ENCODE results near the gene UBE2R2.
A peak's percentile ranks its signal among the peaks of the same experiment; 100 is the strongest.
"Not testable (repeated sequence)": the region's sequence is repeated elsewhere in the genome, so short reads cannot be mapped to it uniquely, and the experiment has no call there.

Gene UBE2R2

DNA sequence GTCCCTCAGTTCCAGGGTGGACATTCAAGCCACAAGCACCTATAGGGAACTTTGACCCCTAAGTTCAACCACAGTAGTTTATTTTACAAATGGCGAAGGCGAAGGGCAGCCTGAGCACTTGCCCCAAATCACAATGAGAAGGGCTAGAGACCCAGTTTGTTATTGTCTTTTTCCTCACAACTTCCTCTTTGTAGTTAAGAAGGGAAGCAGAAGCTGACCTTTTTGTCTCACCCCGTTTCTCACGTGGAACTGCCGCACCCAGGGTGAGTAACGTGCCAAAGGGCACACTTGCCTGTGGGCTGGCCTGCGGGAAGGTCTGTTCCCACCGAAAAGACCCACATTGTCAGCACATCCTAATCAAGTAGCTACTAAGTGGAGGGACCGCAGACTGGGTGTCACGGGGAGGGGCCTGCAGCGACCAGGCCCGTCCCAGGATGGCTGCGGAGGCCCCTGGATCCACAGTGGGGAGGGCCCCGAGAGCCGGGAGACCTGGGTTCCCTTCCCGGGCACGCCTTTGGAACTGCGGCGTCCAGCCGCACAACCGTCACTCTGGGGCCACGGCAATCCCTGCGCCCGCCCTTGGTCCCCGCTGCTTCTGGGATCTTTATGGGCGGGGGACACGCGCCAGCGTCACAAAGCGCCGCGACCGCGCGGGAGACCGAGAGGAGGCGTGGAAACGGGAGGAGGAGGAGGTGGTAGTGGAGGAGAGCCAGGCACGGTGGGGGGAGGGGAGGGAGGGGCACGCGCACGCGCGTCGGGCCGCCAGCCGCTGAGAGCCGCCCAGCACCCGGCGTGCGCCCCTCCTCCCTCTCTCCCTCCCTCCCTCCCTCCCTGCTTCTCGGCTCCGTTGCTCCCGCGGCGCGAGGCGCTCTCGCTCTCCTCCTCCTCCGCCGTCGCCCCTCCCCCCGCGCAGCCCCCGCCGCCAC is at the start of gene UBE2R2:
TSS of gene UBE2R2 (plus strand) at position 834 of the 926 bp plus-strand sequence. CDS start 598 bp downstream, outside the sequence.
- DNase-seq, result peak; percentile 96 to 97 (median 97)

DNA sequence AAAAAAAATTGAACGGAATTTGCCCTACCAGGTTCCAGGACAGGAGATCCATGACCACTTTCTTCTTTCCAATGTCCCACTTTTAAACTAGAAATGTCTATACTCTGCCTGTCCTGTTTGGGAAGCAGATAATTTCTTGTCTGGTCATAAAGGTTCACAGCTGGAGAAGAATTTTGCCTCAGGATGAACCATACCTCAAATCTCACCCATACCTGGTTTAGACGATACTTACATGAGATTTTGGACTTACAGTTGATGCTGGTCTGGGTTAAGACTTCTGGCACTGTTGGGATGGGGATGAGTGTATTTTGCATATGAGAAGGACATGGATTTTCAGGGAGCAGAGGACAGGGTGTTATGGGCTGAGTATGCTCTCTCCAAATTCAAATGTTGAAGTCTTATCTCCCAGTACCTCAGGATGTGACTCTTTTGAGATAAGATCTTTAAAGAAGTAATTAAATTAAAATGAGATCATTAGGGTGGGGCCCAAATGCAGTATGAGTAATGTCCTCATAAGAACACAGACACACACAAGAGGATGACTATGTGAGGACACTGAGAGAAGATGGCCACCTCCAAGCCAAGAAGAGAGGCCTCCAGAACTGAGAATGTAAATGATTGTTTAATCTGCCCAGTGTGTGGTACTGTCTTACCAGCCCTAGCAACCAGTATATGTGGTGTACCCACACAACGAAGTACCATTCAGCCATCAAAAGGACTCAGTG is 46.6 kb upstream of the UBE2R2 start:
- DNase-seq, result not testable (repeated sequence)

DNA sequence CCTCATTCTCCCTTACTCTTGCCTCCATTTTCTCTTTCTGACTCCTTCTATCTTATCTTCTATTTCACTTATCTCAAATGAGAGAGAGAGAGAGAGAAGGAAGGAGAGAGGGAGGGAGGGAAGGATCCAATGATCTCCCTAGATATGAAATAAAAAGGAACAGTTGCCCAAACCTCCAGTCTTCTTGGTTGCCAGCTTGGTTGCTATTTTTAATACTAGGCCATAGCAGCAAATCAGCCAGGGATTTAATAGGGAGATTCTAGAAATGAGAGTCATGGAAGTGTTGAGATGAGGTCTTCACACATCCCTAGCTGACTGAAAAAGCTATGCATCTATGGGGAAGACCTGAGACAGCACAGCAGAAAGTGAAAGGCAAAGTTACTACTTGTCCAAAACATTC is 43.8 kb upstream of the UBE2R2 start:
- DNase-seq, result peak in 1 of 3 donors; percentile 32

DNA sequence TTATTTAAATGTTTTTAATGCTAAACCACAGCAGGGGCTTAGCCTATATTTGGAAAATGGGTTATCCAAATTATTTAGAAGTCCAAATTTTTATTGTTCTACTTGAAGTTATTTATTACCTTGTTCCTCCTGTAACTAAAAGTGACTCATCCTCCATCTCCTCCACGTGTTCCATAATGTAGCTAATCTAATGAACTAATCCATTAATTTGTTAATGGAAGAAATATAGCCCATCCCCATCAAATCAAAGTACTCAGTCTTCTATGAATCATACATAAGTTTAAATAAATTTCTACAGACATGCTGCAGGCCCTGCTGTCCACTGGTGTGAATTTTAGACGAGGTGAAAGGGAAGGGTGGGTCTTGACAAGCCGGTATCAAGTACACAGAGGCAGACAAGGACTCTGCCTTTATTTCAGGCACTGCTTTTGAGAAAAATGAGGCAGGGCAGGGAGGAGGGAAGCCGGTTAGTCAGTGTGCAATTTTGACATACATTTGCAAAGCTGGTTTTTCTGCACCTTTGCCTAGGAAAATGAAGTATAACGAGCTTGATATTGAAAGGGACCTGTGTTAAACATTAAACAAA is 42.8 kb upstream of the UBE2R2 start:
- not testable (repeated sequence) for DNase-seq

GRCh38 chr9:33776578-33776977 is 40.4 kb upstream of the UBE2R2 start:
- DNase-seq, result no peak

DNA sequence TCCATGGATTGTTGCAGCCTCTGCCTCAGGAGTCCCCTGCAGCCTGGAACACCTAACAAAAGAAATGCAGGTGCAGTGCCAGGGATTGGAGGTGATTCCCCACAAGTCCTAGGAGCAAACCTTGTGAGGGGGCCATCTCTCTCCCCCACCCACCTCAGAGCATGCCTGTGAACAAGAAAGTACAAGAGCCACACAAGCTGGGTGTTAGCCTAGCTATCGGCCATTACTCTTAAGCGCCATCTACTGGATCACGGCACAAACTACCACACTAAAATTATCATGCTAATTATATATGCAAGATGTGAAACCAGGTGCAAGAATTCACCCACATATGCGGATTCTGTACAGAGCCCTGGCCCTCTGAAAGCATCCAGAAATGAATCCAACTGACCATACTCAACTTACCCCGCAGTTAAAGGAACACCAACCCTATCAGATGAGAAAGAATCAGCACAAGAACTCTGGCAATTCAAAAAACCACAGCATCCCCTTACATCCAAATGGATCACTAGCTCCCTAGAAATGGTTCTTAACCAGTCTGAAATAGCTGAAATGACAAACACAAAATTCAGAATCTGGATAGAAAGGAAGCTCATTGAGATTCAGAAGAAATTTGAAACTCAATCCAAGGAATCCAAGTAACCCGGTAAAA is 38.1 kb upstream of the UBE2R2 start:
- peak; percentile 65 to 84 (median 79) for DNase-seq

DNA sequence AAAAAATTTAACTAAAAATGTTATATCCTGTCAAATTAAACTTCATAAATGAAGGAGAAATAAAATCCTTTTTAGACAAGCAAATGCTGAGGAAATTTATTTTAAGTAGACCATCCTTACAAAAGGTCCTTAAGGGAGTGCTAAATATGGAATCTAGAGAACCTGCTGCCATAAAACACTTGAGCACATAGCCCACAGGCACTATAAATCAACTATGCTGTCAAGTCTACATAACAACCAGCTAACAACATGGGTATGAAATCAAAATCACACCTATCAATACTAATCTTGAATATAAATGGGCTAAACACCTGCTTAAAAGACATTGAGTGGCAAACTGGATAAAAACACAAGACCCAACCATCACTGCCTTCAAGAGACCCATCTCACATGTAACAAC is 36.7 kb upstream of the UBE2R2 start:
- DNase-seq, result no peak

GRCh38 chr9:33781736-33782135 is 35.2 kb upstream of the UBE2R2 start:
- no peak for DNase-seq

- peak in 1 of 3 donors; percentile 28 for DNase-seq
Observed at GRCh38 chr9:33782395-33783152, 34.4 kb upstream of the UBE2R2 start.

GRCh38 chr9:33785914-33786313 is 31.0 kb upstream of the UBE2R2 start:
- peak in 2 of 3 donors; percentile 8 to 24 for DNase-seq

DNA sequence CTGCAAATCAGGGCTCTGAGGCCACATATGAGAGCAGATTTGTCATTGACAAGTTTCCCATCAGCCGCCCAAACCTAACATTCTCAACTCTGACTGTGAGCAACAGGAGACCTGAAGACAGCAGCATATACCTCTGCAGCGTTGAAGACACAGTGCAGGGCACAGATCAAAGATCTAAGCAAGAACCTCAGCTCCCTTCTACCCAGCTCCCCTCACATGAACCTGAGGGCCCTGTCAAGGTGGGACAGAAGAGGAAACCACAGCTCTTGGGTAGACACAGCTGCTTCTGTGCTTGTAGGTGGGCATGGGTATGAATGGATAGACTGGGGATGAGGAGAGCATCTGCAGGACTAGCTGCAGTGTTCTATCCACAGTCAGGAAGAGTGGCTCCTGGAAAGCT is 30.3 kb upstream of the UBE2R2 start:
- no peak for DNase-seq

DNA sequence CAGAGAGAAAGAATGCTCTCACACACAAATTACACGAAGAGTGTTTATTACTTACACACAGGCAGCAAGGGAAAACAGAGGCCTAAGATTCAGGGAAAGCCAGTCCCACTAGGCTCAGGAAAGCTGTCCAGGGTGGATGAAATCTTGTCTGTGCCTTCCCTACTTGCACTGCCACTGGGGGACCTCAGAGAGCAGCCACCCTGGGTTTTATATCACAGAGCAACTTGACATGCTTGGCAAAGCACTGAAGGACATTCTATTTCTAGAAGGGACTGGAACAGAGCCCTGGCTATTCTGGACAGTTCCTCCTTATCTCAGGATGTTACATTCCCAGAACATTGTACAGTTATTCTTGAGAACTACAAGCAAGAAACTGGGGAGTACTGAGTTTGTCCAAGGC is 29.1 kb upstream of the UBE2R2 start:
- DNase-seq, result no peak

- DNase-seq, result not testable (repeated sequence)
Observed at GRCh38 chr9:33789429-33789828, 27.5 kb upstream of the UBE2R2 start.

- DNase-seq, result peak; percentile 70 to 71 (median 71)
Observed at GRCh38 chr9:33791117-33791516, 25.8 kb upstream of the UBE2R2 start.

- not testable (repeated sequence) for DNase-seq
Observed at GRCh38 chr9:33793496-33793895, 23.5 kb upstream of the UBE2R2 start.

GRCh38 chr9:33794560-33794959 is 22.4 kb upstream of the UBE2R2 start:
- DNase-seq, result no peak

DNA sequence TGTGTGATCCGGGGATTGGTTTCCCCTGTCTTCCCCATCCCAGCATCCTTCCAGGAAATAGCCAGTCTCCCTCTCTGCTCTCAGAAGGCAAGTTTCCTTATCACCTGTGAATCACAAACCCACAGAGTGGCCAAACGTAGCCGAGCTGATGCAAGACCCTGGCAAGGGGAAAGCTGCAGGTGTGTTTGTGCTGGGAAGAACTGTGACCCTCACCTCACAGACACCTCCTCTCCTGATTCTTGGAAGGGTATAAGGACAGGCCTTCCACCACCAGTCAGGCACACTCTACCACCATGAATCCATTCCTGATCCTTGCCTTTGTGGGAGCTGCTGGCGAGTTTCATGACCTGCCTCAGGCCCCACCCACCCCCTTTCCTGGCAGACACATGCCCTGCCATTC is 21.7 kb upstream of the UBE2R2 start, which contains the start of gene PRSS3:
TSS of gene PRSS3 (plus strand) at position 281 of the 400 bp plus-strand sequence. CDS start at position 294, 13 bp downstream.
- DNase-seq, result no peak

DNA sequence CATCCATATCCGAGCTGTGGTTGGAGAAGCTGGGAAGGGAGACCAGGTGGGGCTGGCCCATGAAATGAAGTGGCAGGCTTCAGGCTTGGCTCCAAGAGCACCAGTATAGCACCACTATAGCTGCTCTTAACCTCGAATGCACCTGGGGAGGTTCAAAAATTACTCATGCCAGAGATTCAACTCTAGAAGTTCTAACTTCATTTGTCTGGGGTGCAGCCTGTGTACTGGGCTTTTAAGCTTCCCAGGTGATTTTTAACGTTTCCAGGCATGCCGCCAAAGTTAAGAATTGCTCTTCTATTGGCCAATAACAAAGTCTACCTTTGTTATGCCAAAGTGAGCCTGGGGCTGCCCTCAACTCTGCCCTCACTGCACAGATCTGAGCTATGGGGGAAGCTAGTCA is 21.1 kb upstream of the UBE2R2 start:
- DNase-seq, result no peak

GRCh38 chr9:33796679-33797078 is 20.3 kb upstream of the UBE2R2 start:
- DNase-seq, result not testable (repeated sequence)

- DNase-seq, result no peak
Observed at GRCh38 chr9:33797837-33798236, 19.1 kb upstream of the UBE2R2 start.

DNA sequence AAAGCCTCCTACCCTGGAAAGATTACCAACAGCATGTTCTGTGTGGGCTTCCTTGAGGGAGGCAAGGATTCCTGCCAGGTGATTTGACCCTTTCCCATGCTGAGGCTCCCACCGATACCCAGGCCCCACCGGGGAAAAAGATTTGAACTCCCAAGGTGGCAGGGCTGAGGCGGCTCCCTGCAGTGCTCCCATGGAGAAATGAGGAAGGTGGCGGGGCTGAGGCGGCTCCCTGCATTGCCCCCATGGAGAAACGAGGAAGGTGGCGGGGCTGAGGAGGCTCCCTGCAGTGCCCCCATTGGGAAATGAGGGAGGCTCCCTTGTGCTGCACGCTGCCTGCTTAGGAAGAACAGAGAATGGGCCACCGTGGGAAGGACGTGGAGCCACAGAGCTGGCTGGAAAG is 18.4 kb upstream of the UBE2R2 start:
- no peak for DNase-seq
